NT2/D1 (cell line): ENCODE measurements around the gene EEF1AKMT3.

Experiments
- SUZ12 ChIP-seq: IDR thresholded peaks from 2 replicates; pipeline ENCODE4 v1.6.1; 2011; ENCODE audit not compliant: insufficient read length, insufficient read depth; ENCODE audit errors: extremely low read depth
- ZNF274 ChIP-seq: IDR thresholded peaks from 2 replicates; pipeline ENCODE4 v1.6.1; 2011; ENCODE audit warnings: mild to moderate bottlenecking, low read depth, low read length

DNA sequence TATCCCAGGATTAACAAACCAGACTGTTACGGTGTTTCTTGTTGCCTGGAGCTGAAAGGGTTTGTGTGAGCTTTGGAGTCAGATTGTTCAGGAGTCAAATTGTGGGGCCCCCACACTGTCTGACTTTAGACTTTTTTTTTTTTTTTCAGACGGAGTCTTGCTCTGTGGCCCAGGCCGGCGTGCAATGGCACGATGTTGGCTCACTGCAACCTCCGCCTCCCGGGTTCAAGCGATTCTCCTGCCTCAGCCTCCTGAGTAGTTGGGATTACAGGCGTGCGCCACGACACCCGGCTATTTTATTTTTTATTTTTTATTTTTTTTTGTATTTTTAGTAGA, 11.0 kb downstream of the EEF1AKMT3 start:
- TF ChIP-seq SUZ12 (no peak), ZNF274 (no peak)
